Body of pancreas (tissue), 4 donors: ENCODE measurements around the gene CLOCK. TPM values are rescaled to one million over a fixed set of nuclear protein-coding genes. Genes with fewer than 3 reads are reported as not detected.

Experiments used
- ATAC-seq: fragments of 150-250 bp; one replicate; pipeline ENCODE4 v1.9.1; 2016
- DNase-seq, 4 donors: peaks; one replicate each; pipeline ENCODE4 v3.0.0-alpha.2; 2019
- H3K27ac ChIP-seq, 4 donors: fragments of 200-600 bp; sonication (generic); 1 replicate in 3 of 4; 2 replicates in 1 of 4; pipeline versions ENCODE4 v1.5.1 to v1.6.1; 2016 to 2019; ENCODE audit warnings: mild to moderate bottlenecking in 1 of 4, mixed read lengths in 1 of 4, moderate library complexity in 1 of 4
- H3K27me3 ChIP-seq, 2 donors: fragments of 200-600 bp; sonication (generic); one replicate each; pipeline ENCODE4 v1.6.0; 2016; ENCODE audit warnings: mild to moderate bottlenecking in 1 of 2
- H3K36me3 ChIP-seq, 2 donors: fragments of 200-600 bp; sonication (generic); replicated peaks in 1 of 2; 2 replicates each; pipeline ENCODE4 v1.5.1; 2016; ENCODE audit warnings: low read depth in 2 of 2; ENCODE audit not compliant: insufficient read depth in 1 of 2
- H3K4me1 ChIP-seq: fragments of 200-600 bp; sonication (generic); one replicate; pipeline ENCODE4 v1.6.0; 2016
- H3K4me3 ChIP-seq, 2 donors: fragments of 200-600 bp; sonication (generic); 1 replicate in 1 of 2; 2 replicates in 1 of 2; pipeline ENCODE4 v1.5.1; 2016 to 2019
- H3K9me3 ChIP-seq, 3 donors: fragments of 200-600 bp; sonication (generic); 1 replicate in 2 of 3; 2 replicates in 1 of 3; pipeline ENCODE4 v1.5.1; 2016
- POLR2A ChIP-seq, 3 donors: fragments of 450-650 bp; IDR thresholded peaks; one replicate each; pipeline ENCODE4 v1.6.1; 2016; ENCODE audit warnings: antibody characterized with exemption in 3 of 3, mild to moderate bottlenecking in 2 of 3
- WGBS, 2 donors: methylation state at CpG; one replicate each; pipeline ENCODE4 v1.1.5; 2017; 5-methylcytosine and 5-hydroxymethylcytosine counted together
- intact Hi-C: fragments of 100-400 bp; cut with DNase I; formaldehyde crosslinking; loops from one replicate; pipeline ENCODE4 v1.15.1; 2023
- total RNA-seq, 2 donors: library from RNA; depleted of rRNA; stranded (reverse); fragments of >200 nt; gene quantifications; one replicate each; pipeline ENCODE4 v1.1.0, GENCODE V29; 2016
- TF ChIP-seq, protein P1 (sequence below), 7 experiments: fragments of 450-650 bp in 4 of 7; fragments of 200-600 bp in 3 of 7; sonication (generic) in 3 of 7; IDR thresholded peaks; one replicate each; pipeline ENCODE4 v1.5.1; 2016 to 2019; ENCODE audit warnings: antibody characterized with exemption in 7 of 7

Gene CLOCK
- total RNA-seq, 2 donors from 2014 or later: 6.3 to 13.7 TPM

DNA sequence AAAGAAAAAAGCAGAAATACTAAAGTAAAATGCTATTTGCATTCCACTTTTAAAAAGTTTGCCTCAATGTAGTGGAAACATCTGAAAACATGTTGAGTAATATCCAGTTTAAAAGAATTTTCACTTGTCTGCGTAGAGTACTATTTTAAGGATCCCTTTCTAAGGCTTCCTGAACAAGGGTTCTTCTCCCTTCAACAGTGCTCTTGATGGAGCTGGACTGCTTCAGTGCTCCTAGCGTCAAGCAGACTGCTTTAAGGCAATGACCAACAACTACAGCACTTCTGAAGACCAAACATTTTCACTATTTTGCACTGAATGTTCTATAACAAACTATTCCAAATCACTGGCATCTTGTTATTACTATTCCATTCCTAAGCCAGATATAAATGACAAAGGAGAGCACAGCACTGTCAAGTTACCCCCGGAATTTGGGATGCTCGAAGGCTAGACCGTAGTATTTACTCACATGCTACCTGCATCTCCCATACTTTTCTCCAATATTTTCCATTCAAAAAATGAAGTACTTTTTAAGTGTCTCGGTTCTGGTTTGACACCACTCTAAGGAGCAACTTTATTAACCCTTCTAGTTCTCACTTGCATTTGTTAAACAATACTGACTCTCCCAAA lies 114.9 kb downstream of the CLOCK start:
- H3K4me1 ChIP-seq: peaks cover 4% of the 10 kb centered on the region
- H3K27me3 ChIP-seq: no peaks in the 10 kb centered on the region
- no peaks in the 10 kb centered on the region for H3K9me3 ChIP-seq
- DNase-seq (no peak), ATAC-seq (no peak)
- H3K4me3 ChIP-seq: no peak overlapping the region
- WGBS, 2 donors: 80 to 84% methylated on average over 6 of the region's 6 CpGs
- H3K36me3 ChIP-seq: peaks cover 0 to 12% of the 10 kb centered on the region in 2 donors
- intact Hi-C loops: no loop called here
- no peak for TF ChIP-seq POLR2A (IDR thresholded peaks at IDR 0.05)
- H3K27ac ChIP-seq: no peak overlapping the region

DNA sequence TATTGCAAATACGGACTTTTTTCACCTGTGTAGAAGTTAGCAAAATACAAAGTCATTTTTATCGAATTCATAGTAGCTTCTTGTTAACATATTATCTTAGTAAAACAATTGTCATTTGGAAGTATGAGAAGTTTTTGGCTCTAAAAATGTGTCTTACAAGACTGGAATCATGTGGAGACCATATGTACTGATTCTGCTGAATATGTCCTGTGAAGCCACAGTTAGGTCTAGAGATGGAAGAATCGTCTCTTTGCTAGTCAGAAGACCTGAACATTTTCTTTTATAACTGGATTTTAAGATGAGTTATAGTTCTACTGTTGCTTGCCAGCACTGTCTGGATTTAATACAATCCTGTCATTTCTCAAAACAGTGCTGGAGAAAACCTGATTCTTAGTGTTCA lies 121.9 kb downstream of the CLOCK start:
- Histone ChIP-seq H3K4me1 (peaks cover 8% of the 10 kb centered on the region), H3K27ac (no peak overlapping the region), H3K36me3 (peaks cover 7 to 34% of the 10 kb centered on the region in 2 donors), H3K4me3 (no peak overlapping the region), H3K27me3 (no peaks in the 10 kb centered on the region), H3K9me3 (no peaks in the 10 kb centered on the region)
- no peak for ATAC-seq
- no peak for DNase-seq
- intact Hi-C loops: no loop called here
- 51 to 59% methylated on average over 3 of the region's 3 CpGs for WGBS, 2 donors
- TF ChIP-seq POLR2A (IDR thresholded peaks at IDR 0.05): no peak
- TF ChIP-seq, protein P1, sequence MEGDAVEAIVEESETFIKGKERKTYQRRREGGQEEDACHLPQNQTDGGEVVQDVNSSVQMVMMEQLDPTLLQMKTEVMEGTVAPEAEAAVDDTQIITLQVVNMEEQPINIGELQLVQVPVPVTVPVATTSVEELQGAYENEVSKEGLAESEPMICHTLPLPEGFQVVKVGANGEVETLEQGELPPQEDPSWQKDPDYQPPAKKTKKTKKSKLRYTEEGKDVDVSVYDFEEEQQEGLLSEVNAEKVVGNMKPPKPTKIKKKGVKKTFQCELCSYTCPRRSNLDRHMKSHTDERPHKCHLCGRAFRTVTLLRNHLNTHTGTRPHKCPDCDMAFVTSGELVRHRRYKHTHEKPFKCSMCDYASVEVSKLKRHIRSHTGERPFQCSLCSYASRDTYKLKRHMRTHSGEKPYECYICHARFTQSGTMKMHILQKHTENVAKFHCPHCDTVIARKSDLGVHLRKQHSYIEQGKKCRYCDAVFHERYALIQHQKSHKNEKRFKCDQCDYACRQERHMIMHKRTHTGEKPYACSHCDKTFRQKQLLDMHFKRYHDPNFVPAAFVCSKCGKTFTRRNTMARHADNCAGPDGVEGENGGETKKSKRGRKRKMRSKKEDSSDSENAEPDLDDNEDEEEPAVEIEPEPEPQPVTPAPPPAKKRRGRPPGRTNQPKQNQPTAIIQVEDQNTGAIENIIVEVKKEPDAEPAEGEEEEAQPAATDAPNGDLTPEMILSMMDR (IDR thresholded peaks at IDR 0.05): no peak

DNA sequence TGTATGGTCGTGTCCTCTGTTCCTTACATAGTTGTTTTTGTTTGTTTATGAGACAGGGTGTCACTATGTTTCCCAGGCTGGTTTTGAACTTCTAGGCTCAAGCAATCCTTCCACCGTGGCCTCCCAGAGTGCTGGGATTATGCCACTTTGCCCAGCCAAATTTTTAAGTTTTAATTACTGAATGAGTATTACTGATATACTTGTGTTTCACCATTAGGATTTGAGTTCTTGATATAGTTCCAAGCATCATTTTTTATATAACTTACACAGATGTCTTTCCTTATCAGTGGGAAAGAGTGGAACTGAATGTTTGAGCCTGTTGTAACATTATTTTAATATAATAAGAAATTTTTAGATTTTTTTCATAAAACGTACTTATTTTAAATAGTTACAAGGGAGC lies 130.5 kb downstream of the CLOCK start:
- H3K36me3 ChIP-seq: peaks cover 0 to 24% of the 10 kb centered on the region in 2 donors
- 63 to 73% methylated on average over 3 of the region's 3 CpGs for WGBS, 2 donors

DNA sequence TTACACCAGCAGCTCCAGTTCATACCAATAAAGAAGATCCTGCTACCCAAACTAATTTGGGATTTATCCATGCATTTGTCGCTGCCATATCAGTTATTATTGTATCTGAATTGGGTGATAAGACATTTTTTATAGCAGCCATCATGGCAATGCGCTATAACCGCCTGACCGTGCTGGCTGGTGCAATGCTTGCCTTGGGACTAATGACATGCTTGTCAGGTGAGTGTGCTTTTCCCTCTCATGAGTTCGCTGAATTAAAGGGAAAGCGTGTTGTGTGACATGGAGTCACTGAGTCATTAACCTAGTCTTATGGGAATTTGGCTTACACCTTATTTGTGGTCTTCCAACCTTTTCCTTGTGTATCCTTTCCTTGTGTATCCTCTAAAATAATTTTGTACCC lies 135.1 kb downstream of the CLOCK start:
- intact Hi-C loops: no loop called here
- peak in 3 of 4 donors; percentile 26 to 44 (median 41) for DNase-seq
- Histone ChIP-seq H3K27me3 (no peaks in the 10 kb centered on the region), H3K4me3 (no peak overlapping the region), H3K4me1 (peaks cover 44% of the 10 kb centered on the region), H3K27ac (peak overlapping the region in 1 of 4 donors; percentile 7), H3K36me3 (peaks cover 0 to 8% of the 10 kb centered on the region in 2 donors), H3K9me3 (no peaks in the 10 kb centered on the region)
- WGBS, 2 donors: 46 to 57% methylated on average over 6 of the region's 6 CpGs
- TF ChIP-seq POLR2A (IDR thresholded peaks at IDR 0.05): no peak
- TF ChIP-seq, protein P1 (IDR thresholded peaks at IDR 0.05): no peak
- ATAC-seq: peak; percentile 45

More for the DNA sequence above, 130.5 kb downstream of the CLOCK start:
- Histone ChIP-seq H3K4me1 (peaks cover 5% of the 10 kb centered on the region), H3K27ac (no peak overlapping the region), H3K27me3 (no peaks in the 10 kb centered on the region), H3K4me3 (no peak overlapping the region), H3K9me3 (no peaks in the 10 kb centered on the region)
- no peak for DNase-seq
- TF ChIP-seq, protein P1 (IDR thresholded peaks at IDR 0.05): no peak
- TF ChIP-seq POLR2A (IDR thresholded peaks at IDR 0.05): no peak
- ATAC-seq: no peak
- intact Hi-C loops: no loop called here

DNA sequence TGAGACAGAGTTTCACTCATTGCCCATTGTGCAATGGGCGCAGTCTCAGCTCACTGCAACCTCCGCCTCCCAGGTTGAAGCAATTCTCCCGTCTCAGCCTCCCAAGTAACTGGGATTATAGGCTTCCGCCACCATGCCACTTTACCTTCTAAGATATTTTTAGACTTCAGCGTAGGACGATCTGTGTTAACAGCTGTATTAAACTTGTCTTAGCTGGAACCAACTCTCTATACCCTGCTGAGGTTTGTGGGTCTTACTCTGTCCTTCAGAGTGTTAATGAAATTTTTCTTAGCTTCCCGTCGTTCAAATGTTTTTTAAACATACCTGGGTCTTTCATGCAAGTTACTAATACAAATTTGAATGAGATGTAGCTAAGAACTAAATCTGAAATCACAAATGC lies 136.3 kb downstream of the CLOCK start:
- Histone ChIP-seq H3K27me3 (no peaks in the 10 kb centered on the region), H3K4me1 (peaks cover 52% of the 10 kb centered on the region), H3K9me3 (no peaks in the 10 kb centered on the region), H3K4me3 (no peak overlapping the region), H3K27ac (no peak overlapping the region), H3K36me3 (peaks cover 0 to 7% of the 10 kb centered on the region in 2 donors)
- TF ChIP-seq, protein P1 (IDR thresholded peaks at IDR 0.05): no peak
- TF ChIP-seq POLR2A (IDR thresholded peaks at IDR 0.05): no peak
- intact Hi-C loops: no loop called here
- no peak for DNase-seq
- 82% methylated on average over 8 of the region's 8 CpGs for WGBS, 2 donors
- ATAC-seq: no peak
